Measurements from ENCODE around the gene CETN1. TPM values are rescaled to one million over a fixed set of nuclear protein-coding genes. Genes with fewer than 3 reads are reported as not detected.
A peak's percentile ranks its signal among the peaks of the same experiment; 100 is the strongest.

CETN1 gene
- total and polyA plus RNA-seq, 7 donors: not detected

DNA sequence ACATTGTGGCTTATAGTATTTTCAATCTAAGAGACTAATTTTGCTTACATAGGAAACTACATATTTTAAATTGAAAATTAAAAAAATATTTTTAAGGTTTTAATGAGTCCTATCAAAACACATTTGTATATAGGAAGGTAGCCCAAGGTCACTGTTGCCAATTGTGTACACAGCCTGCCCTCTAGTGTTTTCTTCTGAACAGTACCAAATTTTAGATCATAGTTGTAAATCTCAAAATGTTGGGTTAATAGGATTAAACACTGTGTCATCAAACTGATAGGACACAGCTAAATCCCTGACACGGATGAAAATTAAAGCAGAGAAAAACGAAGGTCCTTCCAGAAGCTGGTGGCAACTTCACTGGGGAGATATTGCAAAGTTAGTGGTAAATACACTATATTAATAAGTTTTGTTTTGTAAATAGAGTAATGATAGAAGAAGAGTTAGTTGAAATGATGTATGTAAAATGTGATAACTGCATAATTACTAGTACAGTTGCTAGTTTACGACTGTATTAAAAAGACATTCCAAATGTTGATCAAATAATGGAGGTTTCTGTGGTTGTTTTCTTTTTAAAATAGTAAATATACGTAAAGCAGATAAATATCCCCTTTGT, 36.3 kb downstream of the CETN1 start:
- Histone ChIP-seq H3K4me3 (no peak overlapping the region), H3K27ac (no peak overlapping the region), H3K27me3 (ENCODE audit: insufficient read depth in 3 of 3, low read length in 2 of 3) (no peaks in the 10 kb centered on the region), H3K4me1 (no peaks in the 10 kb centered on the region), H3K36me3 (ENCODE audit: insufficient read depth in 1 of 2, low read depth in 1 of 2) (no peaks in the 10 kb centered on the region), H3K9me3 (no peaks in the 10 kb centered on the region)
- 27 to 36% (median 28%) methylated on average over 4 of the region's 4 CpGs for WGBS, 3 donors
- ATAC-seq (peak in 1 of 4 donors; percentile 49), DNase-seq (no peak)
- TF ChIP-seq, protein P1, sequence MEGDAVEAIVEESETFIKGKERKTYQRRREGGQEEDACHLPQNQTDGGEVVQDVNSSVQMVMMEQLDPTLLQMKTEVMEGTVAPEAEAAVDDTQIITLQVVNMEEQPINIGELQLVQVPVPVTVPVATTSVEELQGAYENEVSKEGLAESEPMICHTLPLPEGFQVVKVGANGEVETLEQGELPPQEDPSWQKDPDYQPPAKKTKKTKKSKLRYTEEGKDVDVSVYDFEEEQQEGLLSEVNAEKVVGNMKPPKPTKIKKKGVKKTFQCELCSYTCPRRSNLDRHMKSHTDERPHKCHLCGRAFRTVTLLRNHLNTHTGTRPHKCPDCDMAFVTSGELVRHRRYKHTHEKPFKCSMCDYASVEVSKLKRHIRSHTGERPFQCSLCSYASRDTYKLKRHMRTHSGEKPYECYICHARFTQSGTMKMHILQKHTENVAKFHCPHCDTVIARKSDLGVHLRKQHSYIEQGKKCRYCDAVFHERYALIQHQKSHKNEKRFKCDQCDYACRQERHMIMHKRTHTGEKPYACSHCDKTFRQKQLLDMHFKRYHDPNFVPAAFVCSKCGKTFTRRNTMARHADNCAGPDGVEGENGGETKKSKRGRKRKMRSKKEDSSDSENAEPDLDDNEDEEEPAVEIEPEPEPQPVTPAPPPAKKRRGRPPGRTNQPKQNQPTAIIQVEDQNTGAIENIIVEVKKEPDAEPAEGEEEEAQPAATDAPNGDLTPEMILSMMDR (IDR thresholded peaks at IDR 0.05): peak; percentile 61
- intact Hi-C loops (cut with DNase I): loop anchor here in 1 of 2 donors (5.0 kb wide), 1 partner anchor 329 kb away; no protein-coding TSS in a partner anchor

DNA sequence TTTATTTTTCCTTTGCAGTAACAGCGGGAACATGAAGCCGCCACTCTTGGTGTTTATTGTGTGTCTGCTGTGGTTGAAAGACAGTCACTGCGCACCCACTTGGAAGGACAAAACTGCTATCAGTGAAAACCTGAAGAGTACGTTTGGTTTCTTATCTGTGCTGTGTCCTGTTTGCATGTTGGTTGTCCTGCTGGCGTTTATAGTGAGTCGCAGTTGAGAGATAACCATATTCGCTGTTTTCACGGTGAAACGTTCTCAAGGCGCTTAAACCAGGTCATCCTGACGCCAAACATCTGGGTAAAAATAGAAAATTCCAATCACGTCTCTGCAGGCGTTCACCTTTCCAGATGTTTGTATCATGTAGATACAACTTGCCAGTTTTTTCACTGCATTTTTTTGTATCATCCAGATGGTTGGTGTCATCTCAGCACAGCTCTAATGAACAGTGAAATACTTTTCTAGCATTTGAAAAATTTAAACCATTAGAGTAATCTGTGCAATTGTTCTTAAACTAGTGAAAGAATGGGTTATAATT, 37.9 kb downstream of the CETN1 start:
- no peak for ATAC-seq
- H3K36me3 ChIP-seq (ENCODE audit: insufficient read depth in 1 of 2, low read depth in 1 of 2): no peaks in the 10 kb centered on the region
- H3K9me3 ChIP-seq: no peaks in the 10 kb centered on the region
- 78 to 87% (median 82%) methylated on average over 13 of the region's 13 CpGs for WGBS, 3 donors
- no peaks in the 10 kb centered on the region for H3K4me1 ChIP-seq
- H3K4me3 ChIP-seq: no peak overlapping the region
- H3K27ac ChIP-seq: no peak overlapping the region
- intact Hi-C loops (cut with DNase I): loop anchor here in 1 of 2 donors (5.0 kb wide), 1 partner anchor 331 kb away; no protein-coding TSS in a partner anchor
- peaks cover 0 to 4% (median 0%) of the 10 kb centered on the region in 3 donors for H3K27me3 ChIP-seq (ENCODE audit: insufficient read depth in 3 of 3, low read length in 2 of 3)
- TF ChIP-seq, protein P1 (IDR thresholded peaks at IDR 0.05): no peak
- no peak for DNase-seq

DNA sequence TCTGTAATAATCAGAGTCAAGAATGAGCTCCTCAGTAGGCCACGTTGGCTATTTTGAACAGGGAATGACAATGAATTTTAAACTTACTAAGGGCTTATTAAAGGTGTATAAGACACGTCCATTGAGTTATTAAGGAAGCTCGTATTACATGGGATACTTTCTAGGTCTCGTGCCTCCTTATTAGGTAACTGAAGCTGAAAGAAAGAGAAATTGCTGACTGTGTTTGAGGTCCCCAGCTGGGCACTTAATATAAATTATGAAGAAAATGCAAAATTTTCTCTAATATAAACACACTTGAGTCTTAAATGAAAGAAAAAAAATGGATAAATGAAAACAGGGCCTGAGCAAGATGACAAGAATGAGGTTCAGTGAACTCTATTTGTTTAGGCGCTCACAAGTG, 38.4 kb downstream of the CETN1 start:
- DNase-seq (no peak), ATAC-seq (no peak)
- Histone ChIP-seq H3K27me3 (ENCODE audit: insufficient read depth in 3 of 3, low read length in 2 of 3) (peaks cover 0 to 4% (median 0%) of the 10 kb centered on the region in 3 donors), H3K9me3 (no peaks in the 10 kb centered on the region), H3K4me1 (no peaks in the 10 kb centered on the region), H3K4me3 (no peak overlapping the region), H3K27ac (no peak overlapping the region), H3K36me3 (ENCODE audit: insufficient read depth in 1 of 2, low read depth in 1 of 2) (no peaks in the 10 kb centered on the region)
- TF ChIP-seq, protein P1 (IDR thresholded peaks at IDR 0.05): no peak
- WGBS, 3 donors: 80 to 88% (median 85%) methylated on average over 5 of the region's 5 CpGs
- intact Hi-C loops (cut with DNase I): loop anchor here in 1 of 2 donors (5.0 kb wide), 1 partner anchor 331 kb away; no protein-coding TSS in a partner anchor

DNA sequence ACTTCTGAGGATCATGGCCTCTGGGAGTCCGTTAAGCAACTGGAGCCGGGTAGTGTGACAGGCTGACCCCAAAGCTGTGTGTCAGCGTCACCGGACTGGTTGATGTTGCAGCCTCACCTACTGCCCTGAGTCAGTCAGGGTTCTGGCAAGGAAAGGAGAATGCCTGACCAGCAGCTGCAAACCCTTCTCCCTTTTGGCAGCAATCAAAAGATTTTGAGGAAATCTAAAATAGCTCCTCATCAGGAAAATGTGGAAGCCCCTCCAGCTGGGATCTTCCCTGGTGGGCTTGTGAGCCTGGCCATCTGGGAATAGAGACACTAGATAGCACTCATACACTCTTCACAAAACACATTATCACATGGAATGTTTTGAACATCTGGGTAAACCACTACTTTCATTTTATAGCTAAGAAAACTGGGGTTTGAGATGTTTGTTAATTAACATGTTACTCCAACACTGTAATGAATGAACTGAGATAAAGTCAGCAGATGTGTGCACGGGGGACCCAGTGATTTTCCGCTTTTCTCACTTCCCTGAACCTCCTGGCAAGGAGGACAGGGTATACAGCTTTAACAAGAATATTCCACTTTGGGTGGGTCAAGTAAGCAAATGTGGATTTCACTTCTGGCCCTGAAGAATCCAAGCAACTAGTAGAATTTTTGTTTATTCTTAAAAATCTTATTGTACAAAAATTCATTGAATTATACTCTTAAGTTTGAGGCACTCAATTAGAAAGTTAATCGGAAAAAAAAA, 41.3 kb downstream of the CETN1 start:
- Histone ChIP-seq H3K36me3 (ENCODE audit: insufficient read depth in 1 of 2, low read depth in 1 of 2) (no peaks in the 10 kb centered on the region), H3K9me3 (no peaks in the 10 kb centered on the region), H3K27ac (no peak overlapping the region), H3K4me3 (no peak overlapping the region), H3K27me3 (ENCODE audit: insufficient read depth in 3 of 3, low read length in 2 of 3) (peaks cover 0 to 4% (median 0%) of the 10 kb centered on the region in 3 donors), H3K4me1 (no peaks in the 10 kb centered on the region)
- intact Hi-C loops (cut with DNase I): loop anchor here (2.0 to 10.0 kb wide), 2 partner anchors 213 to 217 kb away; no protein-coding TSS in a partner anchor
- ATAC-seq: no peak
- TF ChIP-seq, protein P1 (IDR thresholded peaks at IDR 0.05): no peak
- DNase-seq: peak in 1 of 2 donors; percentile 49
- WGBS, 3 donors: 22 to 30% (median 27%) methylated on average over 7 of the region's 7 CpGs

Measured in psoas muscle (tissue), 8 donors.